NB4 (cell line): ENCODE results near the gene SMYD1.

Experiments used
- DNase-seq: peaks from one replicate; pipeline ENCODE4 v3.0.0; 2010; ENCODE audit warnings: low read depth
- H3K4me3 ChIP-seq: one replicate; pipeline ENCODE4 v1.5.1; 2011; ENCODE audit warnings: mild to moderate bottlenecking, low read depth, low read length, moderate library complexity
- MAX ChIP-seq: IDR thresholded peaks from 2 replicates; pipeline ENCODE4 v1.6.1; 2011; ENCODE audit warnings: low read depth, low read length
- MYC ChIP-seq: IDR thresholded peaks from 2 replicates; pipeline ENCODE4 v1.6.1; 2011; ENCODE audit warnings: low read depth, low read length
- POLR2A ChIP-seq: IDR thresholded peaks from 2 replicates; pipeline ENCODE4 v1.6.1; 2011; ENCODE audit warnings: mild to moderate bottlenecking; ENCODE audit not compliant: insufficient read length; ENCODE audit errors: extremely low read depth
- TF ChIP-seq, protein P1 (sequence below): IDR thresholded peaks from one replicate; pipeline ENCODE4 v1.5.1; 2012; ENCODE audit warnings: low read depth, low read length

SMYD1 gene

GRCh38 chr2:88131201-88131998 is 63.8 kb downstream of the SMYD1 start:
- no peak for DNase-seq
- H3K4me3 ChIP-seq, result no peak overlapping the region
- TF ChIP-seq POLR2A, result no peak
- no peak for TF ChIP-seq MYC
- no peak for TF ChIP-seq MAX
- TF ChIP-seq, protein P1, sequence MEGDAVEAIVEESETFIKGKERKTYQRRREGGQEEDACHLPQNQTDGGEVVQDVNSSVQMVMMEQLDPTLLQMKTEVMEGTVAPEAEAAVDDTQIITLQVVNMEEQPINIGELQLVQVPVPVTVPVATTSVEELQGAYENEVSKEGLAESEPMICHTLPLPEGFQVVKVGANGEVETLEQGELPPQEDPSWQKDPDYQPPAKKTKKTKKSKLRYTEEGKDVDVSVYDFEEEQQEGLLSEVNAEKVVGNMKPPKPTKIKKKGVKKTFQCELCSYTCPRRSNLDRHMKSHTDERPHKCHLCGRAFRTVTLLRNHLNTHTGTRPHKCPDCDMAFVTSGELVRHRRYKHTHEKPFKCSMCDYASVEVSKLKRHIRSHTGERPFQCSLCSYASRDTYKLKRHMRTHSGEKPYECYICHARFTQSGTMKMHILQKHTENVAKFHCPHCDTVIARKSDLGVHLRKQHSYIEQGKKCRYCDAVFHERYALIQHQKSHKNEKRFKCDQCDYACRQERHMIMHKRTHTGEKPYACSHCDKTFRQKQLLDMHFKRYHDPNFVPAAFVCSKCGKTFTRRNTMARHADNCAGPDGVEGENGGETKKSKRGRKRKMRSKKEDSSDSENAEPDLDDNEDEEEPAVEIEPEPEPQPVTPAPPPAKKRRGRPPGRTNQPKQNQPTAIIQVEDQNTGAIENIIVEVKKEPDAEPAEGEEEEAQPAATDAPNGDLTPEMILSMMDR, result no peak

DNA sequence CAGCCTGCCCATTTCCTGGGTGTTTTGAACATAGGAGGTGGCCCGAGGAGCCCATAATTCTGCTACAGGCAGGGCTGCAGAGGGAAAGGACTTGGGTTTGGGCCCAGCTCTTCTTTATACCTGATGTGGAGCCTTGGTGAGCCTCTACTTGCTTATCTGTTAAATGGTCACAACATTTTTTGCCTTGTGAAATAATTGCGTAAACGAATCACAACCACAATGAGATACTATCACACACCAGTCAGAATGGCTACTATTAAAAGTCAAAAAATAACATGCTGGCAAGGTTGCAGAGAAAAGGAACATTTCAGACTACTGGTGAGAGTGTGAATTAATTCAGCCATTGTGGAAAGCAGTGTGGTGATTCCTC is 64.4 kb downstream of the SMYD1 start:
- DNase-seq, result peak; percentile 16
- TF ChIP-seq MAX (no peak), MYC (no peak), POLR2A (no peak)
- TF ChIP-seq, protein P1, result no peak
- no peak overlapping the region for H3K4me3 ChIP-seq

GRCh38 chr2:88133875-88134274 is 66.2 kb downstream of the SMYD1 start:
- no peak overlapping the region for H3K4me3 ChIP-seq
- no peak for DNase-seq
- no peak for TF ChIP-seq MYC
- TF ChIP-seq, protein P1, result no peak
- TF ChIP-seq POLR2A, result no peak
- no peak for TF ChIP-seq MAX

DNA sequence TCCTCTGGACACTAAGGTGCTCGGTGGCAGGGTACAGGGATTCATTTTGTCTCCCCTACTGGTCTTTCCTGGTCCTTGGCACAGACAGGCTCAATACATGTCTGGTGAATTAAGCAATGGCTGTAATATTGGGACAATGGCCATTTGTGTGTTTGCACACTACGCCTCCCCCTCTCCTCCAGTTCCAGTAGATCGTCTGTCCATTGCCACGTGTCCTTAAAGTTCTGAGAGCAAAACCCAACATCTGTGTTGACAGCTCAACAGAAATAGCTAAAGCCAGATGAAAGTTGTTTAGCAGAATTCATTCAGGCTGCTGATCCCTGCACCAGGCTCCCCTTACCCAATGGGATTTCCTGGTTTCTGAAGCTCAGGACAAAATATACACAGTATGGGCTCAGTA is 69.2 kb downstream of the SMYD1 start:
- TF ChIP-seq, protein P1, result no peak
- TF ChIP-seq MYC, result no peak
- TF ChIP-seq POLR2A, result no peak
- TF ChIP-seq MAX, result no peak
- no peak for DNase-seq
- H3K4me3 ChIP-seq, result no peak overlapping the region

DNA sequence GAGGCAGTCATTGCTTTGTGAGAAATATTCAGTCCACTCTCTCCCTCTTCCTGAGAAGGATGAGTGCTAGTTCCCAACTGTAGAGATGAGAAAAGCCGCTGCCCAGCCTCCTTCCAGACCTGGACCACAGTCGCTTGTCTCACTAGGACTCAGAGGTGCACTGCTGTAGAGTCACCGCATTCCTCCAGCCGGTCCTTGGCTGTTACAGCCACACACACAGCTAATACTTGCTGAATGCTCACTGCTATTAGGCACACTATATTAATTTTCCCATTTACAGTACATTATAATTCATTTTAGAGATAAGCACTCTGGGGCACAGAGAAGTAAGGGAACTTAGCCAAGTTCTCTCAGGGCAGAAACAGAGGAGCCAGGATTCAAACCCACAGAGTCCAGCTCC is 70.2 kb downstream of the SMYD1 start:
- DNase-seq, result no peak
- TF ChIP-seq POLR2A, result no peak
- no peak for TF ChIP-seq MYC
- no peak for TF ChIP-seq MAX
- TF ChIP-seq, protein P1, result no peak
- H3K4me3 ChIP-seq, result no peak overlapping the region

DNA sequence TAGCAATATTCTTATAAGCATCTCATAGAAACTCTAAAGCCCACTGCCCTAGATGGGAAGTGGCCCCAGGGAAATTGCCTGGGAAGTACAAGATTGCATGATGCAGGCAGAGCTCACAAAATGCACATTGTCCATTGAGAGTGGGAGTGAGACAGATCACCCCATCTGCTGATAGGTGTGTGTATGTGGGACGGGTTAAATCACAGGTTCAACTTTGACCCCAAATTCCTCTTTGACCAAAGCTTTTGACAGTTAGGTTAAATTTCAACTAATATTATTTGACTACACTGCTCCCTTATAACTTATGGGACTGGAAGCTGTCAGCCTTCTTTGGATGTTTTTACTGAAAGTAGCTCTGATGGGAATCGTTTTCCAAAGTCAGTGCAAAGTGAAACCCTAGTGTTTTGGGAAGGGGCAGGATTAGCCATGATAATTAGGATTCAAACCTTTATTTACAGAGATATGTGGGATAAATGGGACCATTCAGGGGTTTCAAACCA is 71.6 kb downstream of the SMYD1 start:
- H3K4me3 ChIP-seq, result no peak overlapping the region
- no peak for TF ChIP-seq POLR2A
- TF ChIP-seq MYC, result no peak
- no peak for TF ChIP-seq MAX
- TF ChIP-seq, protein P1, result no peak
- DNase-seq, result no peak
